HG03097 (cell line): ENCODE data around the gene SRRM1.

Experiments
- ATAC-seq: cut with Tn5 transposase; IDR thresholded peaks from one replicate; pipeline ENCODE4 v1.9.1; 2021; ENCODE audit not compliant: unreplicated experiment, low FRiP score

SRRM1 gene

GRCh38 chr1:24642481-24643362, at the start of gene SRRM1:
TSS of gene SRRM1 (plus strand) at chr1:24643302. CDS start at chr1:24643327, 25 bp downstream.
- ATAC-seq: peak; percentile 89

- ATAC-seq: no peak
These were observed 48.8 kb upstream of the SRRM1 start for GRCh38 chr1:24594328-24594598.

- ATAC-seq: no peak
These were observed 46.7 kb upstream of the SRRM1 start for GRCh38 chr1:24596401-24596880.

GRCh38 chr1:24599265-24599664, 43.8 kb upstream of the SRRM1 start:
- ATAC-seq: no peak

- ATAC-seq: no peak
These were observed 42.6 kb upstream of the SRRM1 start for GRCh38 chr1:24600551-24600950.

GRCh38 chr1:24605534-24606295, 37.4 kb upstream of the SRRM1 start:
- no peak for ATAC-seq

GRCh38 chr1:24606296-24606605, 36.9 kb upstream of the SRRM1 start:
- no peak for ATAC-seq

GRCh38 chr1:24606621-24607020, 36.5 kb upstream of the SRRM1 start:
- no peak for ATAC-seq

- ATAC-seq: no peak
These were observed 33.1 kb upstream of the SRRM1 start for GRCh38 chr1:24609949-24610517.

GRCh38 chr1:24619376-24619775, 23.7 kb upstream of the SRRM1 start:
- no peak for ATAC-seq

- no peak for ATAC-seq
These were observed 22.4 kb upstream of the SRRM1 start for GRCh38 chr1:24620678-24621077.

GRCh38 chr1:24621121-24621520, 22.0 kb upstream of the SRRM1 start:
- ATAC-seq: no peak

- no peak for ATAC-seq
These were observed 20.9 kb upstream of the SRRM1 start for GRCh38 chr1:24622218-24622617.

- ATAC-seq: no peak
These were observed 10.3 kb upstream of the SRRM1 start for GRCh38 chr1:24632832-24633175.

- ATAC-seq: no peak
These were observed 7.8 kb upstream of the SRRM1 start for GRCh38 chr1:24635195-24635843.

- no peak for ATAC-seq
These were observed 6.3 kb upstream of the SRRM1 start for GRCh38 chr1:24636661-24637357.

- no peak for ATAC-seq
These were observed 4.0 kb upstream of the SRRM1 start for GRCh38 chr1:24639094-24639493.

- ATAC-seq: no peak
These were observed 3.2 kb upstream of the SRRM1 start for GRCh38 chr1:24639881-24640280.

GRCh38 chr1:24640288-24640687, 2.8 kb upstream of the SRRM1 start:
- ATAC-seq: no peak

- ATAC-seq: no peak
These were observed 1.4 kb upstream of the SRRM1 start for GRCh38 chr1:24641646-24642151.
